Activated CD4-positive, alpha-beta T cell treated with anti-CD3 and anti-CD28 coated beads, Interleukin-2, amount 50 U/mL, for 48 hours (primary cell): ENCODE results near the gene ZFR.
"Not testable (repeated sequence)": the region's sequence is repeated elsewhere in the genome, so short reads cannot be mapped to it uniquely, and the experiment has no call there.

ENCODE experiments used
- DNase-seq, 2 experiments: peaks; one replicate each; pipeline ENCODE4 v3.0.0-alpha.2; 2020

Gene ZFR

DNA sequence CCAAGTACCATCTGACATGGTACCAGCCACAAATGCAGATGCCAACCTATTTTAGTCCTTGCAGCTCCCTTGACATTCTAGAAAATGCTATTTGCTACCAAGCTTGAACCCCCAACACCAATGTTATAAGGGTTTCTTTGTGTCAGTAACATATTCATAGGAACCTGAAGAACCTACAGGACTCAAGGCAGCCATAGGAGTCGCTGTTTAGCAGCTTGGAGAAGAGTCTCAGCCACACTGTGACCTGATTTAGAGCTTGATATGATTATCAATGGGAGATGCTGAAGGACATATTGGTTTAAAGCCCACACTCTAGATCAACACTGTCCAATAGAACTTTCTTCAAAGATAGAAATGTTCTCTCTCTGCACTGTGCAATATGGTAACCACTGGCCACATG lies 6.4 kb upstream of the ZFR start:
- no peak for DNase-seq

- DNase-seq, result no peak
Measured at GRCh38 chr5:32449262-32449661, 4.7 kb upstream of the ZFR start.

DNA sequence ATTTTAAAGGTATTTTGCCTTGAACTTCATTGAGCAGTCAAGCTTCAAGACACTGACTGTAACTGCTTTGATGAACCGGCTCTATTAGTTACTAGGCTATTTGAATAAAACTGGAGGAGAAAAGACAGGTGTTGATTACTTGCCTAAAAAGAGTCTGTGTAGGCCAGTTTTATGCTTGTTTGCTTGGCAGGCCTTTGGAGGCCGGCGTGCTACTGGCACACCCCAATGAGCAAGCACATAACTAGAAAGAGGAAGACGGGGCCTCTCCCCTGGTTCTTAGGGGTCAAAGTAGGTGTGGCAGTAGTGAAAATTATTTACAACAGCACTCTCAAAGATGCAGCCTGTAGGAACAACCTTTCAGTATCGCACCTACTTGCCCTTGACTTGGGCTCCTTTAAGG lies 2.1 kb upstream of the ZFR start:
- no peak for DNase-seq

- no peak for DNase-seq
Measured at GRCh38 chr5:32445831-32446614, 1.5 kb upstream of the ZFR start.

DNA sequence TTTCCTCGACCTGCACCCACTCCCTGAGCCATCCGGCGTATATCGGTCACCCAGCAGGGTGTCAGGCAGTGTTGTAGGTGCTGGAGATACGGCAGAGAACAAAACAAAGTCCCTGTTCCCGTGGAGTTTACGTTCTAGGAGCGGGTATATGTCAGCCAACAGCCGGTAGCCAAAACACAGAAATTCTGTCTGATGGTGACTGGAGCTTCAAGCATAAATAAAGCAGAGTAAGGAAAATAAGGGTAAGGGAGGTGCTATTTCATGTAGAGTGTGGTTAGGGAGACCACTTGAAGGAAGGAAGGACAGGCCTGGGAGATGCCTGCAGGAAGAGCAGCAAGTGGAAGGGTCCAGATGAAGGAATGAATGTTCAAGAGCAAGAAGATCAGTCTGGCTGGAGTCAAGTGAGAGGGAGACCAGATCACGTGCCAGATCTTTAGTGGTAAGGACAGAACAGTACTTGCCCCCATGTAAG lies 783 bp upstream of the ZFR start:
- DNase-seq, result no peak

DNA sequence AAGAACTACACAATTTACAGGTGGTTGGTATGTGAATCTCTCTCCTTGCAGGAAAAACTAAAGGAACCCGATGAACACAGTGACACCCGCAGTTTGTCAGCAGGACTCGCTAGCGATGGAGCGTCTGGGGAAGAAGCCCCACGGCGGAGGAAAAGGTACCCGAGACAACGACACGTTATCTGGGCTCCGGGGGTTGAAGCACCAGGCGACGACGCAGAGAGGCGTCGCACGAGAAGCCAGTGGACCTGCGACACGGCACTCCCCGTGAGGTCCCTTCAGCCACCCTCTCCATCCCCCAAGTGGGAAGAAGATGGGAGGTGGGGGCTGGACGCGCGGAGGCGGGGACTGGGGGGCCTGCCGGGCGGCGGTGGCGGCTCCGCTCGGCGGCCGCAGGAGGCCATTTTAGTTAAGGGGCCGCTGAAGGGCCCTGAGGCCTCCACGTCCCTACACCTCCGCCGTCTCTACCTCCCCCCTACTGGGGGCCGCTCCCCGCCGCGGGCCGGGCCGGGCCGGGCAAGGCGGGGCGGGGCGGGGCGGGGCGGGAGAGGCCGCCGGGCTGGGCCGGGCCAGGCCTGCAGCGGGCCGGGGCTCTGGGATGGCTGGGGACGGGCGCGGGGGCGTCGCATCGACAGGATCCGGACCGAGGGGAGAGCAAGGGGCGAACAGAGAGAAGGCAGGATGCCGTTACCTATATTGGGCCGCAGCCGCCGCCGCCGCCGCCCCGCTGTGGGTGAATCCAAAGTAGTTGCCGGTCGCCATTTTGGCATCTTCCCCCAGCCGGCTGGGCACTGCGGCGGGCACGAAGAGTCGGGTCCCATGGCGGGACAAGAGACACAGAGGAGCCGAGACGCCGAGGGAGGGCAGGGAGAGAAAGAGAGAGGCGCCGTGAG lies 754 bp downstream of the ZFR start:
- DNase-seq, result peak; percentile 55

- DNase-seq, result peak in 1 of 2 experiments; percentile 41
Measured at GRCh38 chr5:32443145-32443540, 1.4 kb downstream of the ZFR start.

DNA sequence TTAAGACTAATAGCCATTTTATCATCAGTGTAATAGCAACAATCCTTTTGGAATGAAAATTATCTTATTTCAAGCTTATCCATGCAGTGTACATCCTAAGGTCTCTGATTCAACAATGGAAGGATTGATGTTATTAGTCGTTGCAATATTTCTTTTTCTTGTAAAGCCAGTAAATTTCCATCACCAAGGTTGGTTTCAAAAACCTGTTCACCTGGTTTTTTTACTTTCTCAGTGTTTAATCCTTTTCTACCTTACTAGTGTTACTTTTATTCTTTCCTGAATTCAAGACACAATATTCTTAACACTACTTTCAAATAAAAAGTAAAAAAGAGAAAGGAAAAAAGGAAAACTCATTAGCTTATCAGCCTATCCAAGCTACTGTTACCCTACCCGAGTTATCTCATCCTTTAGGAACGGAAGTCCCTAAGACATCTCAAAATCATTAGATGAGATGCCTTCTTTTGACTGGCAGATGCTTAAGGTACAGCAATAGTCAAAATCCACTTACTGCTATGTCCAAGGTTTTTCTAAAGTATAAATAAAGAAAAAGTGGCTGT lies 5.4 kb downstream of the ZFR start:
- no peak for DNase-seq

DNA sequence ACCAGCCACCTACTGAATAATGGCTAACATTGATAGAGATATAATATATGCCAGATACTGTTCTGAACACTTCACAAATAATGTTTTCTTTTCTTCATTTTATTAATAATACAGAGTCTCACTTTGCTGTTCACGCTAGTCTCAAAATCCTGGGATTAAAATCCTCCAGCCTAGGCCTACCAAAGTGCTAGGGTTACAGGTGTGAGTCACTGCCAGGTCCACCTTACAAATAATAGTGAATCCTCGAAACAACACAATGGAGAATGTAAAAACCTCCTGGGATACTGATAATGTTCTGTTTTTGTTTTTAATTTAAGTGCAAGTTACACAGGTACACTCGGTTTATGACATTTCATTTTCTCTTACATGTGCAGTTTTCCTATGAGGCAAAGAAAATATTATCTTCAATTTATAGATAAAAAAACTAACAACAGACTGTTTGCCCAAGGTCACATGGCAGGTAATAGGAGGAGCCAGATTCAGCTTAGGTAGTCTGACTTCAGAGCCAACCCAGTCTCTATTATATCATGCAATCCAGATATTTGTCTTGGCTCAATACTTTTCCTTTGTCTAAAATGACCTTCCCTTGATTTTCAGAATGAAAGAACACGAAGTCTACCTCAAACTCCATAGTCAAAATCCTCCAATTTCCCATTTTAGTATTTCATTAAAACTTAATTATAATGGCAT lies 7.8 kb downstream of the ZFR start:
- DNase-seq, result no peak

DNA sequence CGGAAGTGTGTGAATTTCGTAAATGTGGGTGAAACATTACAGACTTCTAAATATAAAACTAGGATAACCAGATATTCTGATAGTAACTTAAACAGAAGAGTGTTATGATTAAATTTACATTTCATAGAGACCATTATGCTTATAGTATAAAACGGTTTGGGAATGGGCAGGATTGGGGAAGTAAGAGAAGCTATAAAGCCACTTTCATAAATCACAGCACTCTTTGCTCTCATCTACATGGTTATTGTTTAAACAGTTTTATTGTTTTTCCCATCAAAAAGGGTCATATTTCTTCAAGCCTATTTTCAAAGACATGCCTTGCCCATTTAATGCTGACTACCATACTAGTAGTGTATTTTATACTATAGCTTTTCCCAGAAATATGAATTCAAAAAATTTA lies 9.2 kb downstream of the ZFR start:
- DNase-seq, result no peak

GRCh38 chr5:32434221-32434620 lies 10.3 kb downstream of the ZFR start:
- no peak for DNase-seq

- DNase-seq, result no peak
Measured at GRCh38 chr5:32432633-32433032, 11.9 kb downstream of the ZFR start.

DNA sequence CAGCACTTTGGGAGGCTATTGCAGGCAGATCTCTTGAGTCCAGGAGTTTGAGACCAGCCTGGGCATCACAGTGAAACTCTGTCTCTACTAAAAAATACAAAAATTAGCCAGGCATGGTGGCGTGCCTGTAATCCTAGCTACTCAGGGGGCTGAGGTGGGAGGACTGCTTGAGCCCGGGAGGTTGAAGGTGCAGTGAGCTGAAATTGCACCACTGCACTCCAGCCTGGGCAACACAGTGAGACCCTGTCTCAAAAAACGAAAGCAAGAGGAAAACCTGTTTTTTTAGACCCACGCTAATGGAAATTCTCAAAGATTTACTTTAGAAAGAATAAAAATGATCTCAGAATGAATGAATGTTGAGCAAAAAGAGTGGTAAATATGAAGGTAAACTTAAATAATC lies 13.7 kb downstream of the ZFR start:
- not testable (repeated sequence) for DNase-seq

DNA sequence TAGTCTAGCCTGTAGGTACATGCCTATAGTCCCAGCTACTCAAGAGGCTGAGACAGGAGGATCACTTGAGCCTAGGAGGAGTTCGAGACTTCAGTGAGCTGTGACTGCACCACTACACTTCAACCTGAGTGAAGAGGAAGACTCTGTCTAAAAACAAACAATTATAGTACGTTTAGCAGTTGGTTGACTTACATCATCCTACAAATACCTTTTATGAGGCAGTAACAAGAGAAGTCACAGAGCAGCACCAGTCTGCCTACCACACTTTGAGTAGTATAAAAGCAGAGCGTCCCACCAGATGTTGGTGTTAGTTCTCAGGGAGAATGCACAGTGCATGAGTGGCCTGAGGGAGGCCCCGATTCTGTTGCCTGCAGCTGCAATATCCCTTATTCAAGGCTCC lies 16.1 kb downstream of the ZFR start:
- no peak for DNase-seq

DNA sequence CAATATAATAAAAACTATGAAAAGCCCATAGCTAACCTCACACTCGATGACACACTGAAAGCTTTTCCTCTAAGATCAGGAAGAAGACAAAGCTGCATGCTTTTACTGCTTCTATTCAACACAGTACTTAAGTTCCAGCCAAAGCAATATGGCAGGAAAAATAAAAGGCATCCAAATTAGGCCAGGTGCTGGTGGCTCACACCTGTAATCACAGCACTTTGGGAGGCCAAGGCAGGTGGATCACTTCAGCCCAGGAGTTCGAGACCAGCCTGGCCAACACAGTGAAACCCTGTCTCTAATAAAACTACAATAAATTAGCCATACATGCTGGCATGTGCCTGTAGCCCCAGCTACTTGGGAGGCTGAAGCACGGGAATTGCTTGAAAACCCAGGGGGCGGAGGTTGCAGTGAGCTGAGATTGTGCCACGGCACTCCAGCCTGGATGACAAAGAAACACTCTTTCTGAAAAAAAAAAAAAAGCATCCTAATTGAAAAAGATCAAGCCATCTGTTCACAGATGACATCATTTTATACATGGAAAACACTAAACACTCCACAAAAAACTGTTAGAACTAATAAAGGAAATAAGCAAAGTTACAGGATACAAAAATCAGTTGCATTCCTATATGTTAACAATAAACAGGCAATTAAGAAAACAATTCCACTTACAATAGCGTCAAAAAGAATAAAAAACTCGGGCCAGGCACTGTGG lies 17.9 kb downstream of the ZFR start:
- DNase-seq, result no peak

DNA sequence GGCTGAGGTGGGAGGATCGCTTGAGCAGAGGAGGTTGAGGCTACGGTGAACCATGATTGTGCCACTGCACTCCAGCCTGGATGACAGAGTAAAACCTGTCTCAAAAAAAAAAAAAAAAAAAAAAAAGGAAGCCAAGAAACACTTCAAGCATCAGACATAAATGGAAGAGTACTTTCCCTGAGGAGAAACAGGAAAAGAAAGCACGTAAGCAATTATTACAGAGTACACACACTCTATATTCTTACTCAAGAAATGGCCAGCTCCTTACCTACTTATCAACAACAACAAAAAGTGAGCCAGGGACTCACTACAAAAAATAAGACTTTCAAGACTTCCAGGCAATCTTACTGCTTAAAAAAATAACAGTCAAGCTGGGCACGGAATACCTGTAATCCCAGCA lies 21.8 kb downstream of the ZFR start:
- no peak for DNase-seq

- DNase-seq, result no peak
Measured at GRCh38 chr5:32421075-32421474, 23.5 kb downstream of the ZFR start.

GRCh38 chr5:32420506-32420905 lies 24.0 kb downstream of the ZFR start:
- no peak for DNase-seq

- no peak for DNase-seq
Measured at GRCh38 chr5:32419791-32420190, 24.7 kb downstream of the ZFR start.

DNA sequence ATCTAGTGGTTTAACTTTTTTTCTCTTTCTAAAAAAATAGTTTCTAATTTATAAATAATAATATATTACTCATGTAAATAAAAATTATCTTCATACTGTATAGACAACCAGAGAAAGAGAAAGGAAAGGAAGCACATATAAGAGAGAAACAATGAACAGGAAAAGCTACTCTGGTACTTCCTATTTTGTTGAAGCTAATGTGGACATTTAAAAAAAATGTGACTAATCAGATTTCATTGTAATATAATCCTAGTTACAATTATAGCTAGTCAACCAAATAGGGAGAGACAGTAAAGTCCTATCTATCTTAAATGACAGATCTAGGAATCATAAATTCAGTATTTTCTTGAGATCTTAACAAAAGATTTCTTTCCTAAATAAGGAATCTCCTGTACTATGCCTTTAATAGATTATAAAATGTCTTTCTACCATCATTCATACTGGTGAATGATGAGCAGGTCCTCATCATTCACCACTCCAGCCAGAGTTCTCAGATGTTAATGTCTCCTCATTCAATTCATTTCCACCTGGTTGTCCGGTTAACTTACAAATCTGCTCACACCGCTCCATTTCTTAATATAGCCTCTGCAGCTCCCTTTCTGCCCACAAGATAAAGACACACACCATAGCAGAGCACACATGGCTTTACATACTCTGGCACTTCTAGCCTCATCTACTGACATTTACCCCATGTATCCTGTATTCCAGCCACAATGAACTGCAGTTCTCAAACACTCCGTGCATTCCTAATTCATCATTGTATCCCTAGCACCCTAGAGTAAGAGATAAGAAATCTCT lies 30.9 kb downstream of the ZFR start:
- no peak for DNase-seq

DNA sequence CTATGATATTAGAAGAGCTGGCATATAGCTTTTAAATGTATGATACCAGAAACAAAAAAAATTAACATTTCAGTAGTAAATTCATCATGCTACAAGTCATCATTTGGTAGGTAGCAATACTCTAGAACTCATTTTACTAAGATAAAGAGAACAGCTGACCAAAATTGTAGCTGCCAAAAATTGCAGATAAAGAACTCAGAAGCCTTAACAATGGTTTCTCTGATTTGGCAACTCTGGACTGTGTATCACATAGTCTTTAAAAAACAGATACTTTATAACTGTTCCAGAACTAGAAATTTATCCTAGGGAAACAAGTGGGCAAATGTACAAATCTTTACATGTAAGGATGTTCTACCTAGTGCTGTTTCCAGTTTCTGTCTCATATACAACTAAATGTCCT lies 33.9 kb downstream of the ZFR start:
- DNase-seq, result no peak

- no peak for DNase-seq
Measured at GRCh38 chr5:32406650-32407049, 37.9 kb downstream of the ZFR start.
